Central memory CD8-positive, alpha-beta T cell (primary cell): ENCODE measurements around the gene SMARCA2.
A peak's percentile ranks its signal among the peaks of the same experiment; 100 is the strongest.

Experiments
- ATAC-seq: fragments of 150-1000 bp; cut with Tn5 transposase; replicated peaks from 2 replicates; pipeline ENCODE4 v1.10.0; 2022; ENCODE audit warnings: mild to moderate bottlenecking, moderate FRiP score, moderate number of reproducible peaks; ENCODE audit not compliant: poor library complexity, severe bottlenecking; ENCODE audit errors: extremely low read depth
- DNase-seq, 2 donors: peaks; one replicate each; pipeline ENCODE4 v3.0.0; 2021; ENCODE audit warnings: low spot score in 2 of 2
- H3K27ac Mint-ChIP-seq: one replicate; pipeline ENCODE4 v1.8.0; 2022; ENCODE audit warnings: low read depth, mild to moderate bottlenecking, moderate library complexity, mixed read lengths
- H3K27me3 Mint-ChIP-seq: one replicate; pipeline ENCODE4 v1.8.0; 2022; ENCODE audit warnings: mixed read lengths
- H3K36me3 Mint-ChIP-seq: one replicate; pipeline ENCODE4 v1.8.0; 2022; ENCODE audit warnings: mild to moderate bottlenecking, moderate library complexity, mixed read lengths; ENCODE audit not compliant: insufficient read depth
- H3K4me1 Mint-ChIP-seq: one replicate; pipeline ENCODE4 v1.8.0; 2022; ENCODE audit warnings: mixed read lengths
- H3K4me3 Mint-ChIP-seq: one replicate; pipeline ENCODE4 v1.8.0; 2022; ENCODE audit warnings: mild to moderate bottlenecking, moderate library complexity, mixed read lengths
- H3K9me3 Mint-ChIP-seq: one replicate; pipeline ENCODE4 v1.8.0; 2022; ENCODE audit warnings: mixed read lengths

The SMARCA2 gene

GRCh38 chr9:2018162-2018643 is 3.1 kb downstream of the SMARCA2 start:
- DNase-seq (no peak), ATAC-seq (no peak)
- Mint-ChIP-seq H3K27ac (peak overlapping the region; percentile 97), H3K36me3 (peaks cover 38% of the 10 kb centered on the region), H3K27me3 (no peaks in the 10 kb centered on the region), H3K4me3 (peak overlapping the region; percentile 97), H3K4me1 (peaks cover 58% of the 10 kb centered on the region), H3K9me3 (no peaks in the 10 kb centered on the region)

GRCh38 chr9:2018764-2019558 is 3.8 kb downstream of the SMARCA2 start:
- ATAC-seq: no peak
- Mint-ChIP-seq H3K27ac (peak overlapping the region; percentile 97), H3K36me3 (peaks cover 38% of the 10 kb centered on the region), H3K9me3 (no peaks in the 10 kb centered on the region), H3K27me3 (no peaks in the 10 kb centered on the region), H3K4me1 (peaks cover 65% of the 10 kb centered on the region), H3K4me3 (peak overlapping the region; percentile 97)
- no peak for DNase-seq

- Mint-ChIP-seq H3K9me3 (no peaks in the 10 kb centered on the region), H3K4me3 (peak overlapping the region; percentile 97), H3K27me3 (no peaks in the 10 kb centered on the region), H3K36me3 (peaks cover 40% of the 10 kb centered on the region), H3K4me1 (peaks cover 70% of the 10 kb centered on the region), H3K27ac (peak overlapping the region; percentile 25)
- ATAC-seq (no peak), DNase-seq (no peak)
Measured at GRCh38 chr9:2019723-2020122, 4.6 kb downstream of the SMARCA2 start.

GRCh38 chr9:2021731-2022130 is 6.6 kb downstream of the SMARCA2 start:
- no peak for ATAC-seq
- Mint-ChIP-seq H3K27me3 (no peaks in the 10 kb centered on the region), H3K4me1 (peaks cover 86% of the 10 kb centered on the region), H3K36me3 (peaks cover 30% of the 10 kb centered on the region), H3K9me3 (no peaks in the 10 kb centered on the region), H3K4me3 (peak overlapping the region; percentile 42), H3K27ac (peak overlapping the region; percentile 93)
- no peak for DNase-seq

- Mint-ChIP-seq H3K27ac (peak overlapping the region; percentile 93), H3K36me3 (peaks cover 24% of the 10 kb centered on the region), H3K9me3 (no peaks in the 10 kb centered on the region), H3K4me3 (peak overlapping the region; percentile 42), H3K27me3 (no peaks in the 10 kb centered on the region), H3K4me1 (peaks cover 87% of the 10 kb centered on the region)
- peak; percentile 57 for ATAC-seq
- DNase-seq: no peak
Measured at GRCh38 chr9:2022560-2022959, 7.4 kb downstream of the SMARCA2 start.

- no peaks in the 10 kb centered on the region for H3K27me3 Mint-ChIP-seq
- DNase-seq (no peak), ATAC-seq (no peak)
- peaks cover 90% of the 10 kb centered on the region for H3K4me1 Mint-ChIP-seq
- peak overlapping the region; percentile 93 for H3K27ac Mint-ChIP-seq
- peak overlapping the region; percentile 42 for H3K4me3 Mint-ChIP-seq
- no peaks in the 10 kb centered on the region for H3K9me3 Mint-ChIP-seq
- H3K36me3 Mint-ChIP-seq: peaks cover 19% of the 10 kb centered on the region
Measured at GRCh38 chr9:2023042-2023441, 7.9 kb downstream of the SMARCA2 start.

- Mint-ChIP-seq H3K4me3 (peak overlapping the region; percentile 42), H3K9me3 (no peaks in the 10 kb centered on the region), H3K27ac (peak overlapping the region; percentile 93), H3K27me3 (no peaks in the 10 kb centered on the region), H3K4me1 (peaks cover 90% of the 10 kb centered on the region), H3K36me3 (peaks cover 17% of the 10 kb centered on the region)
- DNase-seq: no peak
- ATAC-seq: no peak
Measured at GRCh38 chr9:2023532-2023931, 8.4 kb downstream of the SMARCA2 start.

GRCh38 chr9:2024888-2025782 is 10.0 kb downstream of the SMARCA2 start:
- H3K36me3 Mint-ChIP-seq: peaks cover 23% of the 10 kb centered on the region
- H3K4me1 Mint-ChIP-seq: peaks cover 90% of the 10 kb centered on the region
- peak overlapping the region; percentile 93 for H3K27ac Mint-ChIP-seq
- H3K4me3 Mint-ChIP-seq: peak overlapping the region; percentile 42
- no peak for ATAC-seq
- no peaks in the 10 kb centered on the region for H3K9me3 Mint-ChIP-seq
- DNase-seq: no peak
- H3K27me3 Mint-ChIP-seq: no peaks in the 10 kb centered on the region

GRCh38 chr9:2026220-2026997 is 11.3 kb downstream of the SMARCA2 start:
- DNase-seq (no peak), ATAC-seq (peak; percentile 80)
- H3K4me3 Mint-ChIP-seq: peak overlapping the region; percentile 46
- peaks cover 96% of the 10 kb centered on the region for H3K4me1 Mint-ChIP-seq
- peak overlapping the region; percentile 83 for H3K27ac Mint-ChIP-seq
- no peaks in the 10 kb centered on the region for H3K9me3 Mint-ChIP-seq
- H3K36me3 Mint-ChIP-seq: peaks cover 33% of the 10 kb centered on the region
- no peaks in the 10 kb centered on the region for H3K27me3 Mint-ChIP-seq

GRCh38 chr9:2027543-2028160 is 12.5 kb downstream of the SMARCA2 start:
- peak overlapping the region; percentile 40 for H3K4me3 Mint-ChIP-seq

GRCh38 chr9:2028888-2029287 is 13.7 kb downstream of the SMARCA2 start:
- peak overlapping the region; percentile 83 for H3K27ac Mint-ChIP-seq
- no peaks in the 10 kb centered on the region for H3K27me3 Mint-ChIP-seq
- H3K36me3 Mint-ChIP-seq: peaks cover 50% of the 10 kb centered on the region
- H3K4me3 Mint-ChIP-seq: peak overlapping the region; percentile 40
- peaks cover 83% of the 10 kb centered on the region for H3K4me1 Mint-ChIP-seq
- ATAC-seq: no peak
- no peak for DNase-seq
- H3K9me3 Mint-ChIP-seq: no peaks in the 10 kb centered on the region

More at GRCh38 chr9:2027543-2028160, 12.5 kb downstream of the SMARCA2 start:
- H3K9me3 Mint-ChIP-seq: no peaks in the 10 kb centered on the region
- H3K27ac Mint-ChIP-seq: peak overlapping the region; percentile 83
- H3K36me3 Mint-ChIP-seq: peaks cover 40% of the 10 kb centered on the region
- no peak for DNase-seq
- ATAC-seq: no peak
- no peaks in the 10 kb centered on the region for H3K27me3 Mint-ChIP-seq
- peaks cover 95% of the 10 kb centered on the region for H3K4me1 Mint-ChIP-seq
